Measurements from ENCODE around the gene MOCOS. TPM values are rescaled to one million over a fixed set of nuclear protein-coding genes. Genes with fewer than 3 reads are reported as not detected.
A peak's percentile ranks its signal among the peaks of the same experiment; 100 is the strongest.

The MOCOS gene
- total RNA-seq, 1 experiment from 2014 or later: 3.0 TPM

- POLR2A ChIA-PET: interaction anchor here (0.6 kb wide), 2 partner anchors 76 to 1074 kb away, joined by 3 to 4 read pairs; no protein-coding TSS in a partner anchor
- peak; percentile 68 for ATAC-seq
- Histone ChIP-seq H3K4me3 (ENCODE audit: low read depth in 2 of 2, low read length in 2 of 2) (peak overlapping the region; percentile 61 to 75), H3K9me3 (ENCODE audit: control insufficient read depth, insufficient read depth, low read depth, low read length) (no peaks in the 10 kb centered on the region), H3K4me1 (ENCODE audit: control insufficient read depth, insufficient read depth, low read length) (0 out of 2 replicates have a peak, but pooled peaks cover 5% of the 10 kb centered on the region), H3K27ac (ENCODE audit: low read length) (peak overlapping the region; percentile 57), H3K36me3 (ENCODE audit: control insufficient read depth, insufficient read depth, low read length) (no peaks in the 10 kb centered on the region), H3K27me3 (ENCODE audit: control insufficient read depth, insufficient read depth, low read length) (no peaks in the 10 kb centered on the region)
- no TSS peak for BruUV-seq (replicated peaks)
- no peak for TF ChIP-seq TCF7L2 (IDR thresholded peaks at IDR 0.05; ENCODE audit: low read depth, low read length)
- no peak for TF ChIP-seq SIN3A (IDR thresholded peaks at IDR 0.05; ENCODE audit: borderline replicate concordance, insufficient read depth, low read depth, low read length)
- no peak for TF ChIP-seq CTCF (IDR thresholded peaks at IDR 0.05)
- TF ChIP-seq POLR2AphosphoS5 (IDR thresholded peaks at IDR 0.05; ENCODE audit: low read depth, low read length): no peak
- TF ChIP-seq REST (IDR thresholded peaks at IDR 0.05; ENCODE audit: insufficient read depth in 1 of 2, low read depth in 2 of 2, low read length in 1 of 2): no peak
- intact Hi-C loops (cut with micrococcal nuclease; ENCODE audit: unreplicated experiment): no loop called here
- no peak for DNase-seq (ENCODE audit: low read depth, low spot score)
- CTCF ChIA-PET: no interaction called here
- in situ Hi-C loops (cut with HindIII; ENCODE audit: low pct_unique_long_range_greater_than_20kb, low sequenced_read_pairs): no loop called here
Measured at GRCh38 chr18:36187826-36188721, 777 bp downstream of the MOCOS start.

GRCh38 chr18:36188916-36189315, 1.6 kb downstream of the MOCOS start:
- H3K4me3 ChIP-seq (ENCODE audit: low read depth in 2 of 2, low read length in 2 of 2): peak overlapping the region in 1 of 2 experiments; percentile 75; a peak in 1 of 4 replicates

More at GRCh38 chr18:36188916-36189315, 1.6 kb downstream of the MOCOS start:
- no peaks in the 10 kb centered on the region for H3K27me3 ChIP-seq (ENCODE audit: control insufficient read depth, insufficient read depth, low read length)
- 0 out of 2 replicates have a peak, but pooled peaks cover 5% of the 10 kb centered on the region for H3K4me1 ChIP-seq (ENCODE audit: control insufficient read depth, insufficient read depth, low read length)
- TF ChIP-seq CTCF (IDR thresholded peaks at IDR 0.05): peak; percentile 28; the same call in 1 of the 2 replicates
- no peak for TF ChIP-seq TCF7L2 (IDR thresholded peaks at IDR 0.05; ENCODE audit: low read depth, low read length)
- TF ChIP-seq POLR2AphosphoS5 (IDR thresholded peaks at IDR 0.05; ENCODE audit: low read depth, low read length): no peak
- in situ Hi-C loops (cut with HindIII; ENCODE audit: low pct_unique_long_range_greater_than_20kb, low sequenced_read_pairs): no loop called here
- no peak overlapping the region for H3K27ac ChIP-seq (ENCODE audit: low read length)
- ChIA-PET POLR2A (interaction anchor here (0.6 kb wide), 1 partner anchor 1074 kb away, joined by 3 read pairs; no protein-coding TSS in a partner anchor), CTCF (no interaction called here)
- DNase-seq (ENCODE audit: low read depth, low spot score): no peak
- H3K36me3 ChIP-seq (ENCODE audit: control insufficient read depth, insufficient read depth, low read length): no peaks in the 10 kb centered on the region
- no peaks in the 10 kb centered on the region for H3K9me3 ChIP-seq (ENCODE audit: control insufficient read depth, insufficient read depth, low read depth, low read length)
- intact Hi-C loops (cut with micrococcal nuclease; ENCODE audit: unreplicated experiment): no loop called here
- ATAC-seq: no peak
- BruUV-seq (replicated peaks): no TSS peak
